DND-41 (cell line): ENCODE results near the gene CARMIL1.

ENCODE experiments used
- EZH2 ChIP-seq: IDR thresholded peaks from 3 replicates; pipeline ENCODE4 v1.6.1; 2012; ENCODE audit warnings: borderline replicate concordance, low read depth, mild to moderate bottlenecking, moderate library complexity, low read length, inconsistent platforms; ENCODE audit not compliant: severe bottlenecking
- TF ChIP-seq, protein P1 (sequence below): IDR thresholded peaks from 2 replicates; pipeline ENCODE4 v1.5.1; 2012; ENCODE audit warnings: borderline replicate concordance, low read length, moderate library complexity, mild to moderate bottlenecking; ENCODE audit not compliant: poor library complexity, severe bottlenecking; ENCODE audit errors: extremely low read depth

DNA sequence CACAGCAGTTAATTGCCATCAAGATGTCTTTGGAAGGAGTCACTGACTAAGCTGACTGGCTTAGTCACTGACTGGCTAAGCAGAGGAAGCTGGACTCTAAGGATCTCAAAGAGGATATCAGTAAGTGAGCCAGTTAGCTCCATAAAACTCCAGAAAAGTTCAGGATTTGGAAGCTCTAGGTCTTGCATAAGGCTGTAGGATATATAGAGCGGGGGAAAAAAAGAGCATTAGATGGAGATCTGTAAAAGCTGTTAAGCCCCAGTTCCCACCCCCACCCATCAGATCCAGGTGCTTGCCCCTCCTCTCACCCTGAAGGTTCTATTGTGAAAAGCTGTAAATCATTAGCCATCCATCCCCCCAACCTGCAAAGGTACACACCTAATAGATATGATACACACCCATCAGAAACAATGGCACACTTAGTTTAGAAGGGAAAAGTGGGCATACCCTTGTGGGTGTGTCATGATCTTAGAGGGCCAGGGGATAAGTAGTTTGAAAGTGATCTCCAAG lies 32.2 kb downstream of the CARMIL1 start:
- TF ChIP-seq, protein P1, sequence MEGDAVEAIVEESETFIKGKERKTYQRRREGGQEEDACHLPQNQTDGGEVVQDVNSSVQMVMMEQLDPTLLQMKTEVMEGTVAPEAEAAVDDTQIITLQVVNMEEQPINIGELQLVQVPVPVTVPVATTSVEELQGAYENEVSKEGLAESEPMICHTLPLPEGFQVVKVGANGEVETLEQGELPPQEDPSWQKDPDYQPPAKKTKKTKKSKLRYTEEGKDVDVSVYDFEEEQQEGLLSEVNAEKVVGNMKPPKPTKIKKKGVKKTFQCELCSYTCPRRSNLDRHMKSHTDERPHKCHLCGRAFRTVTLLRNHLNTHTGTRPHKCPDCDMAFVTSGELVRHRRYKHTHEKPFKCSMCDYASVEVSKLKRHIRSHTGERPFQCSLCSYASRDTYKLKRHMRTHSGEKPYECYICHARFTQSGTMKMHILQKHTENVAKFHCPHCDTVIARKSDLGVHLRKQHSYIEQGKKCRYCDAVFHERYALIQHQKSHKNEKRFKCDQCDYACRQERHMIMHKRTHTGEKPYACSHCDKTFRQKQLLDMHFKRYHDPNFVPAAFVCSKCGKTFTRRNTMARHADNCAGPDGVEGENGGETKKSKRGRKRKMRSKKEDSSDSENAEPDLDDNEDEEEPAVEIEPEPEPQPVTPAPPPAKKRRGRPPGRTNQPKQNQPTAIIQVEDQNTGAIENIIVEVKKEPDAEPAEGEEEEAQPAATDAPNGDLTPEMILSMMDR, result no peak
- no peak for TF ChIP-seq EZH2
